ENCODE measurements around the gene SIK3. TPM values are rescaled to one million over a fixed set of nuclear protein-coding genes. Genes with fewer than 3 reads are reported as not detected.

SIK3 gene
- total RNA-seq, 1 experiment from 2014 or later: 33.3 TPM

DNA sequence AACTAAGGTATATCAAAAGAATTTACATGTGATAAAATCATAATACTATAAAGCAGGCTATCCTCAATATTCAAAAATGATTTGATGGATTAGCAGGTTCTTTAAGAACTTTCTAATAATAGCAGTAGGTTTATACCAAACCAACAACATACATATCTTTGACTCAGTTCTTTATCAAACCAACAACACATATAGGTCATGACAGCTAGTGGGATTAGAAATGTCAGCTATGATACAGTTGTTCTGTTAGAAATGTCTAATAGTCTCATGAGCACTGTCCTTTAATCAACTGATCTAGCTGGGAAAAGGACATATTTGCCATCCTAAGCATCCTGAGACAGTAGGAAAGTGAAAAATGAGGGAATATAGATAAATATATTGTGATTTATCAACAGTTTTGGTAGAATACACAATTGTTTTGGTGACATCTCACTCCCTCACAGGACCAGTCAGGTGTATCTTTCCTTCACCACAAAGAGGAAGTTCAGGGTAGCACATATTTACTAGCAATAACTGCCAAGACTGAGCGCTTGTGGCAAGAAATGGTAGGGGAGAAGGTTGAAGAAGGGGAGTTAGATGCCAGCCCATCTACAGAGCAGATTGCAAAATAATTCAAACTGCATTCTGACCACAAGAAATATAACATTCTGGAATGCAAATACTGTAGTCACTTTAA lies 170.0 kb downstream of the SIK3 start:
- DNase-seq (ENCODE audit: unreplicated experiment): no peak
- BruUV-seq (replicated peaks): no TSS peak
- ChIA-PET POLR2A (no interaction called here), CTCF (interaction anchor here (0.9 to 2.5 kb wide), 2 partner anchors 24 to 178 kb away, joined by 3 to 12 read pairs; no protein-coding TSS in a partner anchor)
- H3K4me1 Mint-ChIP-seq (ENCODE audit: insufficient read depth, unreplicated experiment): peaks cover 12% of the 10 kb centered on the region
- TF ChIP-seq, protein P1, sequence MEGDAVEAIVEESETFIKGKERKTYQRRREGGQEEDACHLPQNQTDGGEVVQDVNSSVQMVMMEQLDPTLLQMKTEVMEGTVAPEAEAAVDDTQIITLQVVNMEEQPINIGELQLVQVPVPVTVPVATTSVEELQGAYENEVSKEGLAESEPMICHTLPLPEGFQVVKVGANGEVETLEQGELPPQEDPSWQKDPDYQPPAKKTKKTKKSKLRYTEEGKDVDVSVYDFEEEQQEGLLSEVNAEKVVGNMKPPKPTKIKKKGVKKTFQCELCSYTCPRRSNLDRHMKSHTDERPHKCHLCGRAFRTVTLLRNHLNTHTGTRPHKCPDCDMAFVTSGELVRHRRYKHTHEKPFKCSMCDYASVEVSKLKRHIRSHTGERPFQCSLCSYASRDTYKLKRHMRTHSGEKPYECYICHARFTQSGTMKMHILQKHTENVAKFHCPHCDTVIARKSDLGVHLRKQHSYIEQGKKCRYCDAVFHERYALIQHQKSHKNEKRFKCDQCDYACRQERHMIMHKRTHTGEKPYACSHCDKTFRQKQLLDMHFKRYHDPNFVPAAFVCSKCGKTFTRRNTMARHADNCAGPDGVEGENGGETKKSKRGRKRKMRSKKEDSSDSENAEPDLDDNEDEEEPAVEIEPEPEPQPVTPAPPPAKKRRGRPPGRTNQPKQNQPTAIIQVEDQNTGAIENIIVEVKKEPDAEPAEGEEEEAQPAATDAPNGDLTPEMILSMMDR (IDR thresholded peaks at IDR 0.05; ENCODE audit: unreplicated experiment): no peak
- no peaks in the 10 kb centered on the region for H3K27me3 Mint-ChIP-seq (ENCODE audit: insufficient read depth, unreplicated experiment)
- H3K27ac Mint-ChIP-seq (ENCODE audit: low read depth, unreplicated experiment): no peak overlapping the region
- H3K36me3 Mint-ChIP-seq (ENCODE audit: insufficient read depth, unreplicated experiment): peaks cover 17% of the 10 kb centered on the region
- intact Hi-C loops (cut with micrococcal nuclease): no loop called here
- no peaks in the 10 kb centered on the region for H3K9me3 Mint-ChIP-seq (ENCODE audit: unreplicated experiment)
- no peak overlapping the region for H3K4me3 Mint-ChIP-seq (ENCODE audit: unreplicated experiment)

DNA sequence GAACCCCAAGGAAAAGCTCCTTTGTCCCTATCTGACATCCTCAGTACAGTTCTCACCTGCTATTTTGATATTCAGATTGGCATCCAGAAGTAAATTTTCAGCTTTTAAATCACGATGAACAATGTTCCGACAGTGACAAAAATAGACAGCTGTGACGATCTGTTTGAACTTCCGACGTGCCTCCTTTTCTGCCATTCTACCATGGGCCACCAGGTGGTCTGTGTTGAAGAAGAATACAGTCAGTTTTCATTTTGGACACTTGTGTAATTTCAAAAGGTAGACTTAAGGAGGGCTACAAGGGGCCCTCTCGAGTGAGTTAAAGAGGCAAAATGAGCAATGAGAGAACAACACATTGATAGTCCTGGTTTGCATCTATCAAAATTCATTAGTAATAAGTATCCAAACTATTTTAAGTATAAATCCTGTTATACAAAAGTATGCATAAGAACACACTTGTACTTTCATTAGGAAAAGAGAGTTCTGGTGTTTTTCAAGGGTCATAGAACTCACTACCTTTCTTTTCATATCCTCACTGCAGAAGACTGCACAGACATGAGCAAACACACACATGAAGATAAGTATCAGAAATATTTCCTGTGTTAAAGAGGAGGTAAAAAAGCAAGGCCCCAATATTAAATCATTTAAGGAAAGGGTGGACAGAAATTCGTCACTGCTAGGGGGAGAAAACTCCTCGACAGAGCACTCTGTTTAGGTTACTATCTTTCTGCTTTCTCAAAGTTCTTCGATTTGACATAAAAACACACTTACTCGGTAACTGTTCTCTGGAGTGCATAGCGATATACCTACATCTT lies 170.9 kb downstream of the SIK3 start:
- Mint-ChIP-seq H3K9me3 (ENCODE audit: unreplicated experiment) (no peaks in the 10 kb centered on the region), H3K27me3 (ENCODE audit: insufficient read depth, unreplicated experiment) (no peaks in the 10 kb centered on the region), H3K36me3 (ENCODE audit: insufficient read depth, unreplicated experiment) (peaks cover 23% of the 10 kb centered on the region), H3K27ac (ENCODE audit: low read depth, unreplicated experiment) (no peak overlapping the region), H3K4me1 (ENCODE audit: insufficient read depth, unreplicated experiment) (peaks cover 12% of the 10 kb centered on the region), H3K4me3 (ENCODE audit: unreplicated experiment) (no peak overlapping the region)
- intact Hi-C loops (cut with micrococcal nuclease): no loop called here
- BruUV-seq (replicated peaks): no TSS peak
- ChIA-PET CTCF (interaction anchor here (0.6 to 1.9 kb wide), 6 partner anchors 13 to 179 kb away, joined by 3 to 6 read pairs (median 3); no protein-coding TSS in a partner anchor), POLR2A (interaction anchor here (0.7 to 1.3 kb wide), 2 partner anchors 28 to 43 kb away, joined by 3 read pairs; no protein-coding TSS in a partner anchor)
- TF ChIP-seq, protein P1 (IDR thresholded peaks at IDR 0.05; ENCODE audit: unreplicated experiment): peak; percentile 15
- peak; percentile 16 for DNase-seq (ENCODE audit: unreplicated experiment)

DNA sequence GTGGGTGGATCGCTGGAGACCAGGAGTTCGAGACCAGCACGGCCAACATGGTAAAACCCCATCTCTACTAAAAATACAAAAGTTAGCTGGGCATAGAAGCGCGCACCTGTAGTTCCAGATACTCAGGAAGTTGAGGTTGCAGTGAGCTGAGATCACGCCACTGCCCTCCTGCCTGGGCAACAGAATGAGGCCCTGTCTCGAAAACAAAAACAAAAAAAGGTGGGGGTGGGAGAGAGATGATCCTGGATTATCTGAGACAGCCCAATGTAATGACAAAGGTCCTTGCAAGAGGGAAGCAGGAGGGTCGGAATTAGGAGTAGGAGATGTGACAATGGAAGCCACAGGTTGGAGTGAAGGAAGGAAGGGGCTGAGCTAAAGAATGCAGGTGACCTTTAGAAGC lies 173.2 kb downstream of the SIK3 start:
- Mint-ChIP-seq H3K27ac (ENCODE audit: low read depth, unreplicated experiment) (no peak overlapping the region), H3K9me3 (ENCODE audit: unreplicated experiment) (no peaks in the 10 kb centered on the region), H3K4me1 (ENCODE audit: insufficient read depth, unreplicated experiment) (peaks cover 5% of the 10 kb centered on the region), H3K4me3 (ENCODE audit: unreplicated experiment) (no peak overlapping the region), H3K27me3 (ENCODE audit: insufficient read depth, unreplicated experiment) (no peaks in the 10 kb centered on the region), H3K36me3 (ENCODE audit: insufficient read depth, unreplicated experiment) (peaks cover 23% of the 10 kb centered on the region)
- ChIA-PET CTCF (interaction anchor here (1.9 kb wide), 1 partner anchor 45 kb away, joined by 6 read pairs; no protein-coding TSS in a partner anchor), POLR2A (interaction anchor here (0.7 to 1.0 kb wide), 2 partner anchors 12 kb away, joined by 3 to 4 read pairs; no protein-coding TSS in a partner anchor)
- DNase-seq (ENCODE audit: unreplicated experiment): no peak
- intact Hi-C loops (cut with micrococcal nuclease): no loop called here
- BruUV-seq (replicated peaks): no TSS peak
- TF ChIP-seq, protein P1 (IDR thresholded peaks at IDR 0.05; ENCODE audit: unreplicated experiment): no peak
